Gastrocnemius medialis (tissue), 4 donors: ENCODE measurements around the gene AUTS2.

ENCODE experiments used
- POLR2A ChIP-seq, 2 donors: fragments of 450-650 bp; IDR thresholded peaks; one replicate each; pipeline ENCODE4 v1.6.1; 2017; ENCODE audit warnings: antibody characterized with exemption in 2 of 2, mild to moderate bottlenecking in 2 of 2, moderate library complexity in 2 of 2
- TF ChIP-seq, protein P1 (sequence below), 5 experiments: fragments of 450-650 bp in 3 of 5; fragments of 200-600 bp in 2 of 5; sonication (generic) in 2 of 5; IDR thresholded peaks in 4 of 5; conservative IDR thresholded peaks in 1 of 5; 1 replicate in 4 of 5; 2 replicates in 1 of 5; pipeline ENCODE4 v1.5.1; 2016 to 2019; ENCODE audit warnings: antibody characterized with exemption in 5 of 5, mild to moderate bottlenecking in 3 of 5, moderate library complexity in 3 of 5

DNA sequence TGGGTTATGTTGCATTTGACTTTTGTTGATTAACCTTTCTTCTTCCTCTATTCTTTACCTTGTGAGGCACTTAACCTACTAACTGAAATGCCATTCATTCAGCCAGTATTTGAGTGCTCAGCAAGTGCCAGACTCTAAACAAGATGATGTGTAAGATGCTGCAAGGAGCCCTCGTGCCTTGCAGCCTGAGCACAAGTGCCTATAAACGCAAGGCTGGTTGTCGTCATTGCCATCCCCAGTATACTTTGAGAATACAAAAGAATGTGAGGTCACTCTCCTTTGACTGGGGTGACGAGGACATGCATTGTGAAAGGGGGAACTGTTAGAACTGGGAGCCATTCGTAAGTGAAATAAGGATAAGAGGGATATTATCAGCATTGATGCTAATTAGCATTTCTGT is 103.0 kb downstream of the AUTS2 start:
- no peak for TF ChIP-seq POLR2A (IDR thresholded peaks at IDR 0.05)
- TF ChIP-seq, protein P1, sequence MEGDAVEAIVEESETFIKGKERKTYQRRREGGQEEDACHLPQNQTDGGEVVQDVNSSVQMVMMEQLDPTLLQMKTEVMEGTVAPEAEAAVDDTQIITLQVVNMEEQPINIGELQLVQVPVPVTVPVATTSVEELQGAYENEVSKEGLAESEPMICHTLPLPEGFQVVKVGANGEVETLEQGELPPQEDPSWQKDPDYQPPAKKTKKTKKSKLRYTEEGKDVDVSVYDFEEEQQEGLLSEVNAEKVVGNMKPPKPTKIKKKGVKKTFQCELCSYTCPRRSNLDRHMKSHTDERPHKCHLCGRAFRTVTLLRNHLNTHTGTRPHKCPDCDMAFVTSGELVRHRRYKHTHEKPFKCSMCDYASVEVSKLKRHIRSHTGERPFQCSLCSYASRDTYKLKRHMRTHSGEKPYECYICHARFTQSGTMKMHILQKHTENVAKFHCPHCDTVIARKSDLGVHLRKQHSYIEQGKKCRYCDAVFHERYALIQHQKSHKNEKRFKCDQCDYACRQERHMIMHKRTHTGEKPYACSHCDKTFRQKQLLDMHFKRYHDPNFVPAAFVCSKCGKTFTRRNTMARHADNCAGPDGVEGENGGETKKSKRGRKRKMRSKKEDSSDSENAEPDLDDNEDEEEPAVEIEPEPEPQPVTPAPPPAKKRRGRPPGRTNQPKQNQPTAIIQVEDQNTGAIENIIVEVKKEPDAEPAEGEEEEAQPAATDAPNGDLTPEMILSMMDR (IDR thresholded peaks at IDR 0.05 in 4 of 5, conservative IDR thresholded peaks at IDR 0.05 in 1 of 5): no peak
